OCI-LY7 (cell line): Measurements from ENCODE around the gene FBXO31. TPM values are rescaled to one million over a fixed set of nuclear protein-coding genes. Genes with fewer than 3 reads are reported as not detected.

ENCODE experiments used
- BruUV-seq: library from RNA; stranded (reverse); fragments of 400-500 nt; replicated peaks from 2 replicates; lab custom pipeline; 2021; lab: Mats Ljungman, UMichigan
- CTCF ChIA-PET: fragments of 300-600 bp; sonication (Branson Sonifier 250); formaldehyde crosslinking; loops from one replicate; lab custom pipeline; 2022; ENCODE audit warnings: antibody characterized with exemption; ENCODE audit not compliant: unreplicated experiment; lab: Charles Lee
- POLR2A ChIA-PET: fragments of 300-600 bp; sonication (Branson Sonifier 250); formaldehyde crosslinking; loops from one replicate; lab custom pipeline; 2022; ENCODE audit warnings: antibody characterized with exemption; lab: Charles Lee
- DNase-seq: peaks from one replicate; pipeline ENCODE4 v3.0.0-alpha.2; 2015; ENCODE audit warnings: low spot score
- H2AFZ ChIP-seq: fragments of 200-600 bp; sonication (generic), shearing (Covaris generic); 2 replicates; pipeline ENCODE4 v1.6.1; 2014; ENCODE audit warnings: mild to moderate bottlenecking, antibody characterized with exemption, low read length, moderate library complexity
- H3K27ac ChIP-seq: fragments of 200-600 bp; sonication (generic); 2 replicates; pipeline ENCODE4 v1.5.1; 2014; ENCODE audit warnings: mixed run types, low read depth, mild to moderate bottlenecking, moderate library complexity, low read length, inconsistent platforms; ENCODE audit not compliant: poor library complexity, severe bottlenecking
- H3K36me3 ChIP-seq: fragments of 200-600 bp; sonication (generic); 2 replicates; pipeline ENCODE4 v1.6.1; 2014; ENCODE audit warnings: mild to moderate bottlenecking, antibody characterized with exemption, low read length, moderate library complexity, mixed read lengths; ENCODE audit not compliant: insufficient read depth
- H3K4me1 ChIP-seq: fragments of 200-600 bp; sonication (generic); 2 replicates; pipeline ENCODE4 v1.5.1; 2014; ENCODE audit warnings: mild to moderate bottlenecking, low read length; ENCODE audit not compliant: insufficient read depth, poor library complexity, severe bottlenecking
- H3K4me2 ChIP-seq: fragments of 200-600 bp; sonication (generic); 2 replicates; pipeline ENCODE4 v1.6.1; 2014; ENCODE audit warnings: mild to moderate bottlenecking, low read length
- H3K4me3 ChIP-seq: fragments of 200-600 bp; sonication (generic); 2 replicates; pipeline ENCODE4 v1.5.1; 2014; ENCODE audit warnings: mild to moderate bottlenecking, low read depth, low read length; ENCODE audit not compliant: poor library complexity, severe bottlenecking
- H3K79me2 ChIP-seq: fragments of 200-600 bp; sonication (generic); 2 replicates; pipeline ENCODE4 v1.6.1; 2016; ENCODE audit warnings: low read depth, mild to moderate bottlenecking, low read length, moderate library complexity, mixed read lengths; ENCODE audit not compliant: insufficient read depth
- H3K9me2 ChIP-seq: fragments of 200-600 bp; sonication (generic); 2 replicates; pipeline ENCODE4 v1.6.1; 2016; ENCODE audit warnings: mild to moderate bottlenecking, low read length, mixed read lengths; ENCODE audit not compliant: insufficient read depth
- H3K9me3 ChIP-seq: fragments of 200-600 bp; sonication (generic); 2 replicates; pipeline ENCODE4 v1.6.1; 2014; ENCODE audit warnings: mild to moderate bottlenecking, mixed run types, low read length, mixed read lengths
- H4K20me1 ChIP-seq: fragments of 200-600 bp; sonication (generic); 2 replicates; pipeline ENCODE4 v1.6.1; 2014; ENCODE audit warnings: mild to moderate bottlenecking, antibody characterized with exemption, low read length, moderate library complexity, mixed read lengths; ENCODE audit not compliant: insufficient read depth
- EZH2phosphoT487 ChIP-seq: fragments of 200-600 bp; sonication (generic); IDR thresholded peaks from 2 replicates; pipeline ENCODE4 v1.6.1; 2018; ENCODE audit warnings: low read depth, borderline replicate concordance, mild to moderate bottlenecking, mixed run types, antibody characterized with exemption, low read length, moderate library complexity, mixed read lengths
- intact Hi-C: fragments of 100-400 bp; cut with micrococcal nuclease; formaldehyde crosslinking; loops from one replicate; pipeline ENCODE4 v1.10.0; 2022; ENCODE audit not compliant: unreplicated experiment
- total RNA-seq, 2 experiments: library from RNA; depleted of rRNA in 1 of 2; stranded (reverse); fragments of >200 nt in 1 of 2; shearing (Covaris generic) in 1 of 2; gene quantifications; 2 replicates each; pipeline ENCODE4 v1.2.3, GENCODE V29; 2014 to 2022
- TF ChIP-seq, protein P1 (sequence below): fragments of 200-600 bp; sonication (generic); conservative IDR thresholded peaks from 2 replicates; pipeline ENCODE4 v1.5.1; 2014; ENCODE audit warnings: mild to moderate bottlenecking, antibody characterized with exemption, low read length, moderate library complexity, mixed read lengths

FBXO31 gene
- total RNA-seq, 2 experiments from 2014 or later, result 26.0 to 32.4 TPM

- H3K9me3 ChIP-seq, result no peaks in the 10 kb centered on the region
- no peaks in the 10 kb centered on the region for H3K4me1 ChIP-seq
- intact Hi-C loops, result no loop called here
- POLR2A ChIA-PET, result interaction anchor here (1.0 kb wide), 1 partner anchor 35 kb away, joined by 4 read pairs; no protein-coding TSS in a partner anchor
- no peaks in the 10 kb centered on the region for H3K79me2 ChIP-seq
- TF ChIP-seq, protein P1, sequence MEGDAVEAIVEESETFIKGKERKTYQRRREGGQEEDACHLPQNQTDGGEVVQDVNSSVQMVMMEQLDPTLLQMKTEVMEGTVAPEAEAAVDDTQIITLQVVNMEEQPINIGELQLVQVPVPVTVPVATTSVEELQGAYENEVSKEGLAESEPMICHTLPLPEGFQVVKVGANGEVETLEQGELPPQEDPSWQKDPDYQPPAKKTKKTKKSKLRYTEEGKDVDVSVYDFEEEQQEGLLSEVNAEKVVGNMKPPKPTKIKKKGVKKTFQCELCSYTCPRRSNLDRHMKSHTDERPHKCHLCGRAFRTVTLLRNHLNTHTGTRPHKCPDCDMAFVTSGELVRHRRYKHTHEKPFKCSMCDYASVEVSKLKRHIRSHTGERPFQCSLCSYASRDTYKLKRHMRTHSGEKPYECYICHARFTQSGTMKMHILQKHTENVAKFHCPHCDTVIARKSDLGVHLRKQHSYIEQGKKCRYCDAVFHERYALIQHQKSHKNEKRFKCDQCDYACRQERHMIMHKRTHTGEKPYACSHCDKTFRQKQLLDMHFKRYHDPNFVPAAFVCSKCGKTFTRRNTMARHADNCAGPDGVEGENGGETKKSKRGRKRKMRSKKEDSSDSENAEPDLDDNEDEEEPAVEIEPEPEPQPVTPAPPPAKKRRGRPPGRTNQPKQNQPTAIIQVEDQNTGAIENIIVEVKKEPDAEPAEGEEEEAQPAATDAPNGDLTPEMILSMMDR, result no peak
- TF ChIP-seq EZH2phosphoT487, result no peak
- no peak overlapping the region for H3K4me3 ChIP-seq
- H3K27ac ChIP-seq, result no peak overlapping the region
- H3K36me3 ChIP-seq, result peaks cover 56% of the 10 kb centered on the region
- no peak overlapping the region for H3K4me2 ChIP-seq
- H2AFZ ChIP-seq, result no peak overlapping the region
- no peaks in the 10 kb centered on the region; the same call in 1 of the 2 replicates for H4K20me1 ChIP-seq
- BruUV-seq, result no TSS peak
- no peaks in the 10 kb centered on the region for H3K9me2 ChIP-seq
- CTCF ChIA-PET, result no interaction called here
- no peak for DNase-seq
Observed at GRCh38 chr16:87404764-87405625, 21.4 kb upstream of the FBXO31 start.

DNA sequence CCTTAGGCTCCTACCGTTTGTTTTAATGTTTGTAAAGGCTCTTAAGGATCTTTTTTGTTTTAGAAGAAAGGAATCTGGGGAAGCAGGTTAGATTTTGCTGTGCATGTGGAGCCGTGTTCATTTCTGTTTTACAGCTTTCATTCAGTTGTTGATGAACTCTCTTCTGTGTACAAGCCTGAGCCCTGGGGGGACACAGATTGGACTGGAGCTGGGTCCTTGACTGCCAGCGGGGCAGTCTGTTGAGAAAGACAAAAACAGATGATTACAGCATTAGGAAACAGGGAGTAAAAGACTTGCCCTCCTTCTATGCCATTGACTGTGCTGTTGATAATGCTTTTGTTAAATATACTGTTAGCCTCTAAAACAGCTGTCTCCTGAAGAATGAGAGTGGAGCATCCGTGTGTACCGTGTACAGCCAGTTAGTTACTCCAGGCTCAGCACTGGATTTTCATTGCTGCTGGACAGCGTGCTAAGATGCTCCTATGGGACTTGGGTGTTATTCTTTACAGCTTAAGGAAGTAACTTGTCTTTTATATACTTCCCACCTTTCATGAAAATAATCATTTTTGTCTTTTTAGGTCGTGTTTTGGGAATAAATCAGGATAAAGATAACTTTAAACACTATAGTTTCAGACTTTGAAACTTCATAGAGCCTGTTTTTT lies 11.7 kb upstream of the FBXO31 start:
- no peak overlapping the region for H3K4me2 ChIP-seq
- DNase-seq, result no peak
- H3K79me2 ChIP-seq, result peaks cover 27% of the 10 kb centered on the region; the same call in 1 of the 2 replicates
- H3K27ac ChIP-seq, result no peak overlapping the region
- intact Hi-C loops, result loop anchor here (2.0 kb wide), 1 partner anchor 79 kb away; the partner anchor contains the start of gene C16orf95
- H3K9me3 ChIP-seq, result no peaks in the 10 kb centered on the region
- H3K9me2 ChIP-seq, result no peaks in the 10 kb centered on the region
- ChIA-PET CTCF (no interaction called here), POLR2A (interaction anchor here (0.5 to 2.2 kb wide), 3 partner anchors 11 to 1170 kb away, joined by 3 to 9 read pairs (median 4); partner anchors contain the start of gene FBXO31)
- H3K4me1 ChIP-seq, result peaks cover 21% of the 10 kb centered on the region
- no peak for TF ChIP-seq EZH2phosphoT487
- TF ChIP-seq, protein P1, result no peak
- H4K20me1 ChIP-seq, result peaks cover 14% of the 10 kb centered on the region
- H3K36me3 ChIP-seq, result peaks cover 19% of the 10 kb centered on the region
- no peak overlapping the region for H3K4me3 ChIP-seq
- H2AFZ ChIP-seq, result no peak overlapping the region
- BruUV-seq, result no TSS peak
